Osteoblast (primary cell): Measurements from ENCODE around the gene SHISAL1. TPM values are rescaled to one million over a fixed set of nuclear protein-coding genes. Genes with fewer than 3 reads are reported as not detected.

Experiments
- DNase-seq: peaks from one replicate; pipeline ENCODE4 v3.0.0; 2011; ENCODE audit warnings: low spot score, mixed read lengths; ENCODE audit not compliant: insufficient read length; ENCODE audit errors: missing footprints
- H2AFZ ChIP-seq: 2 replicates; pipeline ENCODE4 v1.6.0; 2011; ENCODE audit warnings: mild to moderate bottlenecking, low read length
- H3K27ac ChIP-seq: 2 replicates; pipeline ENCODE4 v1.5.1; 2011; ENCODE audit warnings: mild to moderate bottlenecking, low read depth, low read length, moderate library complexity
- H3K27me3 ChIP-seq: 2 replicates; pipeline ENCODE4 v1.6.0; 2012; ENCODE audit warnings: mild to moderate bottlenecking, control low read depth, inconsistent platforms, low read length, moderate library complexity; ENCODE audit not compliant: insufficient read depth
- H3K36me3 ChIP-seq: 2 replicates; pipeline ENCODE4 v1.5.1; 2011; ENCODE audit warnings: mild to moderate bottlenecking, low read length, control low read depth, moderate library complexity; ENCODE audit not compliant: insufficient read depth
- H3K4me1 ChIP-seq: 2 replicates; pipeline ENCODE4 v1.5.1; 2011; ENCODE audit warnings: mild to moderate bottlenecking, low read length, control low read depth, moderate library complexity; ENCODE audit not compliant: insufficient read depth
- H3K4me2 ChIP-seq: 2 replicates; pipeline ENCODE4 v1.6.0; 2011; ENCODE audit warnings: mild to moderate bottlenecking, low read length; ENCODE audit not compliant: insufficient read depth
- H3K4me3 ChIP-seq: fragments of 200-600 bp; sonication (generic); 3 replicates; pipeline ENCODE4 v1.5.1; 2012; ENCODE audit warnings: mild to moderate bottlenecking, low read length, inconsistent platforms; ENCODE audit not compliant: insufficient read depth
- H3K79me2 ChIP-seq: 2 replicates; pipeline ENCODE4 v1.6.0; 2012; ENCODE audit warnings: mild to moderate bottlenecking, low read length, control low read depth, inconsistent platforms; ENCODE audit not compliant: insufficient read depth
- H3K9me3 ChIP-seq: 2 replicates; pipeline ENCODE4 v1.5.1; 2011; ENCODE audit warnings: low read depth, low read length, control low read depth
- H4K20me1 ChIP-seq: 2 replicates; pipeline ENCODE4 v1.6.0; 2012; ENCODE audit warnings: mild to moderate bottlenecking, low read length, control low read depth; ENCODE audit not compliant: insufficient read depth
- total RNA-seq: library from RNA; depleted of rRNA; stranded (reverse); fragments of >200 nt; gene quantifications from 2 replicates; pipeline ENCODE4 v1.2.3, GENCODE V29; 2012
- TF ChIP-seq, protein P1 (sequence below): IDR thresholded peaks from 2 replicates; pipeline ENCODE4 v1.5.1; 2011; ENCODE audit warnings: mild to moderate bottlenecking, low read depth, low read length, moderate library complexity; ENCODE audit errors: extremely low read depth

The SHISAL1 gene
- total RNA-seq, 1 donor = 52.5 TPM

DNA sequence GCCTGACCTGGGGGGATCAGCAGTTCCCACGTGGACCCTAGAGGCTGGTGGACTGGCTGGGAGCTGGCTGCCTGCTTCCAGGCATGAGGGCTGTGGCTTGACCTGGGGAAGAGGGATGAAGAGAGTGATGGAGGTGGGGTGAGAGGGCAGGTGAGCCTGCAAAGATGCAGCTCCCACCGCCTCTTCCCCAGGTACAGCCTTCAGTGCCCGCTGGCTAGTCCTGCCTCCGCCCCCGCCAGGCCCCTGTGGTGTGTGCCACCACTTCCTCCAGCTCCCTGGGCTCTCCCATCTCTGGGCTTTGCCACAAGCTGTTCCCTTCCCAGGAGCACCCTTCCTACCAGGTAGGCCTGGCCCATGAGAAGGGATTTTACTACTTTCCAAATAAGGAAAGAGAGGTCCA lies 112.9 kb downstream of the SHISAL1 start:
- Histone ChIP-seq H4K20me1 (no peaks in the 10 kb centered on the region), H3K79me2 (no peaks in the 10 kb centered on the region), H3K36me3 (no peaks in the 10 kb centered on the region), H3K4me2 (no peak overlapping the region), H3K27ac (no peak overlapping the region), H3K4me3 (no peak overlapping the region), H3K4me1 (peaks cover 15% of the 10 kb centered on the region), H3K9me3 (no peaks in the 10 kb centered on the region), H3K27me3 (peaks cover 20% of the 10 kb centered on the region), H2AFZ (no peak overlapping the region)
- TF ChIP-seq, protein P1, sequence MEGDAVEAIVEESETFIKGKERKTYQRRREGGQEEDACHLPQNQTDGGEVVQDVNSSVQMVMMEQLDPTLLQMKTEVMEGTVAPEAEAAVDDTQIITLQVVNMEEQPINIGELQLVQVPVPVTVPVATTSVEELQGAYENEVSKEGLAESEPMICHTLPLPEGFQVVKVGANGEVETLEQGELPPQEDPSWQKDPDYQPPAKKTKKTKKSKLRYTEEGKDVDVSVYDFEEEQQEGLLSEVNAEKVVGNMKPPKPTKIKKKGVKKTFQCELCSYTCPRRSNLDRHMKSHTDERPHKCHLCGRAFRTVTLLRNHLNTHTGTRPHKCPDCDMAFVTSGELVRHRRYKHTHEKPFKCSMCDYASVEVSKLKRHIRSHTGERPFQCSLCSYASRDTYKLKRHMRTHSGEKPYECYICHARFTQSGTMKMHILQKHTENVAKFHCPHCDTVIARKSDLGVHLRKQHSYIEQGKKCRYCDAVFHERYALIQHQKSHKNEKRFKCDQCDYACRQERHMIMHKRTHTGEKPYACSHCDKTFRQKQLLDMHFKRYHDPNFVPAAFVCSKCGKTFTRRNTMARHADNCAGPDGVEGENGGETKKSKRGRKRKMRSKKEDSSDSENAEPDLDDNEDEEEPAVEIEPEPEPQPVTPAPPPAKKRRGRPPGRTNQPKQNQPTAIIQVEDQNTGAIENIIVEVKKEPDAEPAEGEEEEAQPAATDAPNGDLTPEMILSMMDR = no peak
- no peak for DNase-seq

DNA sequence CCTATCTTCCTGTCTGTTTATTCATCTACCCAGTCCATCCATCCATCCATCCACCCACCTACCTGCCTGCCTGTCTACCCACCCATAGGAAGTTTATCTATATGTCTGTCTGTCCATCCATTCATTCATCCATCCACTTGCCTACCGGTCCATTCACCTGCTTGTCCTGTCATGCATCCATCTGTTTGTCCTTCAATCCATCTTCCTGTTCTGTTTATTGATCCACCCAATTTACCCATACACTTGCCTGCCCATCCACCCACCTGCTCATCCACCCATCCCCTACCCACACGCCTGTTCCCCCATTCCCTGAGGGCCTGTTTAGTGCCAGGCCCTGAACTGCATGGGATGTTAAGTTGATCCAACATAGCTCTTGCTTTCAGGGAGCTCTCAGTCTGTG lies 113.6 kb downstream of the SHISAL1 start:
- Histone ChIP-seq H3K4me3 (no peak overlapping the region), H3K4me2 (no peak overlapping the region), H4K20me1 (no peaks in the 10 kb centered on the region), H3K4me1 (peaks cover 15% of the 10 kb centered on the region), H3K9me3 (no peaks in the 10 kb centered on the region), H3K79me2 (no peaks in the 10 kb centered on the region), H3K27ac (no peak overlapping the region), H3K36me3 (no peaks in the 10 kb centered on the region), H3K27me3 (peaks cover 27% of the 10 kb centered on the region), H2AFZ (no peak overlapping the region)
- TF ChIP-seq, protein P1 = no peak
- DNase-seq = no peak

DNA sequence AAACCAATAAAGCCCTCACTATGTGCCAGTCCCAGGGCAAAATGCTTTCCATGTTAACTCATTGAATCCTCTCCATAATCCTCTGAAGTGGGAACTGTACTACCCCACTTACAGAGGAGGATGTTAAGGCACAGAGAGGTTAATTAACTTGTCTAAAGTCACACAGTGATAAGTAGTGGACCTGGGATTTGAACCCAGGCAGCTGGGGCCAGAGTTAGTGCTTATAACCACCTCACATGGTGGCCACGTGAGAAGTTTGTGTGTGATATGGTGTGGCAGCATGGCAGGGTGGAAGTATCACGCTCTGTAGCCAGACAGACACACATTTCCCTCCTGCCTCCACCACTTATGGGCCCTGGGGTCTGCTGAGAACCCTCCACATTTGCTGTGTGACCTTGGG lies 115.5 kb downstream of the SHISAL1 start:
- Histone ChIP-seq H3K79me2 (no peaks in the 10 kb centered on the region), H3K27me3 (peaks cover 30% of the 10 kb centered on the region)
- DNase-seq = no peak

DNA sequence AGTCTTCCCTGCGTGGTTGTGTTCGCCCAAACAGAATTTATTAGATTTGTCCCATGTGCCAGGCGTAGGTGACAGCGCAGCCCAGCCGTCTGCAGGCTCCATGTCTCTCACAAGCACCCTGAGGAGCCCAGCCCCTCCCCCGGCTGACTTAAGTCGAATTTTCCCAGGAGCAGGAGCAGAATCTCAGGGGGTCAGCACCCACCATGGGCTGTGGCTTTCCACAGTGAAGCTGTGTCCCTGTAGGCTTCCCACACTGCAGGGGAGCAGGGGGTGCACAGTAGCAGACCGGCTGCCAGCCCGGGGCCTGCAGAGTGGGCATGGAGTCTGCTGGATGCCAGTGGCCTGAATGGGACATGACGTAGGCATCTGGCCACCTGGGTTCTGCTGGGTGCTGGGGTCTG lies 116.0 kb downstream of the SHISAL1 start:
- no peaks in the 10 kb centered on the region for H3K36me3 ChIP-seq
- H3K4me2 ChIP-seq = no peak overlapping the region
- no peaks in the 10 kb centered on the region for H3K9me3 ChIP-seq
- no peaks in the 10 kb centered on the region for H4K20me1 ChIP-seq
- no peak overlapping the region for H3K4me3 ChIP-seq
- no peak overlapping the region for H2AFZ ChIP-seq
- DNase-seq = no peak
- no peak overlapping the region for H3K27ac ChIP-seq
- H3K79me2 ChIP-seq = no peaks in the 10 kb centered on the region
- peaks cover 30% of the 10 kb centered on the region for H3K27me3 ChIP-seq
- TF ChIP-seq, protein P1 = no peak
- peaks cover 9% of the 10 kb centered on the region for H3K4me1 ChIP-seq

More for the DNA sequence above, 115.5 kb downstream of the SHISAL1 start:
- Histone ChIP-seq H3K9me3 (no peaks in the 10 kb centered on the region), H3K4me2 (no peak overlapping the region), H4K20me1 (no peaks in the 10 kb centered on the region), H3K4me3 (no peak overlapping the region), H2AFZ (no peak overlapping the region), H3K27ac (no peak overlapping the region), H3K36me3 (no peaks in the 10 kb centered on the region), H3K4me1 (peaks cover 14% of the 10 kb centered on the region)
- TF ChIP-seq, protein P1 = no peak
